IMR-90 (cell line): Measurements from ENCODE around the gene COL4A2. TPM values are rescaled to one million over a fixed set of nuclear protein-coding genes. Genes with fewer than 3 reads are reported as not detected.

ENCODE experiments used
- ATAC-seq: fragments of 200-7000 bp; cut with Tn5 transposase; 2 replicates; pipeline ENCODE4 v1.9.1; 2020; ENCODE audit warnings: low read depth, mild to moderate bottlenecking, moderate library complexity
- BruUV-seq: library from RNA; stranded (reverse); fragments of 400-500 nt; replicated peaks from 2 replicates; lab custom pipeline; 2021; lab: Mats Ljungman, UMichigan
- CTCF ChIA-PET: fragments of 300-600 bp; formaldehyde crosslinking; extraction: SDS; loops from one replicate; lab custom pipeline; 2021; ENCODE audit warnings: antibody characterized with exemption; lab: Yijun Ruan, JAX
- POLR2A ChIA-PET: fragments of 300-600 bp; sonication (Branson Sonifier 250); formaldehyde crosslinking; loops from one replicate; lab custom pipeline; 2022; ENCODE audit warnings: antibody characterized with exemption; ENCODE audit not compliant: unreplicated experiment; lab: Charles Lee
- DNase-seq: peaks from one replicate; pipeline ENCODE4 v3.0.0; 2013
- H2AFZ ChIP-seq: replicated peaks from 2 replicates; pipeline ENCODE3; 2013; ENCODE audit warnings: low read length, mild to moderate bottlenecking; ENCODE audit not compliant: poor library complexity
- H2AK5ac ChIP-seq: 2 replicates; pipeline ENCODE4 v1.6.1; 2013; ENCODE audit warnings: low read depth, low read length, inconsistent platforms
- H2AK9ac ChIP-seq: replicated peaks from 2 replicates; pipeline ENCODE3; 2013; ENCODE audit warnings: mild to moderate bottlenecking, low read depth, low read length, moderate library complexity; ENCODE audit not compliant: poor library complexity
- H2BK120ac ChIP-seq: 2 replicates; pipeline ENCODE4 v1.6.1; 2013; ENCODE audit warnings: low read depth, low read length, inconsistent platforms
- H2BK15ac ChIP-seq: 3 replicates; pipeline ENCODE4 v1.6.1; 2013; ENCODE audit warnings: low read depth, low read length, inconsistent platforms
- H2BK20ac ChIP-seq: 2 replicates; pipeline ENCODE4 v1.6.1; 2013; ENCODE audit warnings: low read depth, mild to moderate bottlenecking, inconsistent platforms, low read length, moderate library complexity
- H2BK5ac ChIP-seq: 2 replicates; pipeline ENCODE4 v1.6.1; 2013; ENCODE audit warnings: mild to moderate bottlenecking, low read depth, low read length, inconsistent platforms; ENCODE audit not compliant: poor library complexity, severe bottlenecking
- H3K14ac ChIP-seq: replicated peaks from 2 replicates; pipeline ENCODE4 v1.6.1; 2013; ENCODE audit warnings: low read depth, low read length, inconsistent platforms
- H3K18ac ChIP-seq: 2 replicates; pipeline ENCODE4 v1.6.1; 2013; ENCODE audit warnings: low read depth, low read length, control low read depth
- H3K23ac ChIP-seq: 2 replicates; pipeline ENCODE4 v1.6.1; 2013; ENCODE audit warnings: low read depth, low read length, inconsistent platforms
- H3K27ac ChIP-seq: 2 replicates; pipeline ENCODE4 v1.5.1; 2013; ENCODE audit warnings: mild to moderate bottlenecking, control low read depth, low read length; ENCODE audit not compliant: insufficient read depth
- H3K27me3 ChIP-seq: 2 replicates; pipeline ENCODE4 v1.6.1; 2013; ENCODE audit warnings: low read length; ENCODE audit not compliant: control insufficient read depth, insufficient read depth
- H3K36me3 ChIP-seq: 2 replicates; pipeline ENCODE4 v1.6.1; 2013; ENCODE audit warnings: low read length, mixed read lengths; ENCODE audit not compliant: control insufficient read depth, insufficient read depth
- H3K4ac ChIP-seq: 2 replicates; pipeline ENCODE4 v1.6.1; 2013; ENCODE audit warnings: low read depth, low read length, inconsistent platforms
- H3K4me1 ChIP-seq: 2 replicates; pipeline ENCODE4 v1.6.1; 2013; ENCODE audit warnings: low read length, mixed read lengths; ENCODE audit not compliant: control insufficient read depth, insufficient read depth
- H3K4me2 ChIP-seq: 2 replicates; pipeline ENCODE4 v1.6.1; 2013; ENCODE audit warnings: low read depth, mild to moderate bottlenecking, control low read depth, low read length, moderate library complexity
- H3K4me3 ChIP-seq: 2 replicates; pipeline ENCODE4 v1.5.1; 2013; ENCODE audit warnings: low read depth, mild to moderate bottlenecking, control low read depth, low read length, moderate library complexity; ENCODE audit not compliant: insufficient read depth
- H3K56ac ChIP-seq: 2 replicates; pipeline ENCODE4 v1.6.1; 2013; ENCODE audit warnings: low read length, inconsistent platforms; ENCODE audit not compliant: insufficient read depth; ENCODE audit errors: extremely low read depth
- H3K79me1 ChIP-seq, 2 experiments: 2 replicates each; pipeline ENCODE4 v1.6.1; 2013; ENCODE audit warnings: low read length in 2 of 2, inconsistent platforms in 1 of 2, low read depth in 1 of 2
- H3K9ac ChIP-seq: 2 replicates; pipeline ENCODE4 v1.6.1; 2013; ENCODE audit warnings: low read depth, low read length, control low read depth
- H3K9me1 ChIP-seq: 2 replicates; pipeline ENCODE4 v1.6.1; 2013; ENCODE audit warnings: low read length, inconsistent platforms; ENCODE audit not compliant: insufficient read depth
- H3K9me3 ChIP-seq: 2 replicates; pipeline ENCODE4 v1.6.1; 2013; ENCODE audit warnings: low read length; ENCODE audit not compliant: control insufficient read depth, insufficient read depth
- H4K20me1 ChIP-seq: 2 replicates; pipeline ENCODE4 v1.6.1; 2013; ENCODE audit warnings: low read length, inconsistent platforms; ENCODE audit not compliant: insufficient read depth
- H4K5ac ChIP-seq: 2 replicates; pipeline ENCODE4 v1.6.1; 2013; ENCODE audit warnings: mild to moderate bottlenecking, low read depth, low read length, control low read depth
- H4K8ac ChIP-seq, 2 experiments: 2 replicates each; pipeline ENCODE4 v1.6.1; 2013; ENCODE audit warnings: low read depth in 2 of 2, low read length in 2 of 2, control low read depth in 1 of 2, inconsistent platforms in 1 of 2
- H4K91ac ChIP-seq: 2 replicates; pipeline ENCODE4 v1.6.1; 2013; ENCODE audit warnings: low read depth, low read length, inconsistent platforms; ENCODE audit not compliant: insufficient read depth
- BHLHE40 ChIP-seq: fragments of 150-350 bp; IDR thresholded peaks from 2 replicates; pipeline ENCODE4 v1.6.1; 2016; ENCODE audit warnings: mild to moderate bottlenecking, low read depth, low read length
- CEBPB ChIP-seq: IDR thresholded peaks from 2 replicates; pipeline ENCODE4 v1.6.1; 2012; ENCODE audit warnings: low read depth, low read length, improper control_type of control experiment
- CHD1 ChIP-seq: IDR thresholded peaks from 2 replicates; pipeline ENCODE4 v1.6.1; 2012; ENCODE audit warnings: low read depth, low read length, improper control_type of control experiment
- MAFK ChIP-seq: IDR thresholded peaks from 2 replicates; pipeline ENCODE4 v1.6.1; 2012; ENCODE audit warnings: low read depth, low read length, improper control_type of control experiment
- RCOR1 ChIP-seq: IDR thresholded peaks from 2 replicates; pipeline ENCODE4 v1.6.1; 2012; ENCODE audit warnings: mild to moderate bottlenecking, low read length, improper control_type of control experiment; ENCODE audit not compliant: insufficient replicate concordance
- WGBS, 2 experiments: methylation state at CpG; one replicate each; pipeline versions ENCODE4 v1.1.5 to v1.1.7; 2013; ENCODE audit warnings: missing lambda C conversion rate in 2 of 2; ENCODE audit not compliant: insufficient read length in 1 of 2; ENCODE audit errors: extremely low coverage in 2 of 2; 5-methylcytosine and 5-hydroxymethylcytosine counted together
- dilution Hi-C: fragments of 300-500 bp; cut with HindIII; formaldehyde crosslinking; loops from one replicate; pipeline ENCODE4 v1.14.3; 2018; ENCODE audit warnings: low sequenced_read_pairs; ENCODE audit not compliant: unreplicated experiment
- in situ Hi-C: fragments of 300-500 bp; cut with MboI; formaldehyde crosslinking; loops from 3 replicates; pipeline ENCODE4 v1.14.3; 2019; ENCODE audit warnings: low sequenced_read_pairs, inconsistent platforms, mixed read lengths
- intact Hi-C: fragments of 100-400 bp; cut with micrococcal nuclease; formaldehyde crosslinking; loops from 2 replicates; pipeline ENCODE4 v1.10.0; 2022
- polyA plus RNA-seq, 3 experiments: library from polyadenylated mRNA; depleted of rRNA; stranded (reverse); fragments of >200 nt; gene quantifications; 2 replicates each; pipeline ENCODE4 v1.2.3, GENCODE V29; 2012; ENCODE audit warnings: low replicate concordance in 1 of 3
- total RNA-seq: library from RNA; depleted of rRNA; stranded (reverse); fragments of >200 nt; gene quantifications from 2 replicates; pipeline ENCODE4 v1.2.3, GENCODE V29; 2012

COL4A2 gene
- total and polyA plus RNA-seq, 2 of the 4 experiments (the other 2 are of a cell fraction) = 90.7 to 457 TPM

- WGBS, 2 experiments = 89% methylated on average over 3 of the region's 12 CpGs; no CpG with 5 or more reads in 1 of the 2 experiments
- peak overlapping the region; percentile 98 for H2BK20ac ChIP-seq
- H3K4me3 ChIP-seq = no peak overlapping the region
- dilution Hi-C loops = no loop called here
- H2BK15ac ChIP-seq = peak overlapping the region; percentile 61; the same call in 2 of the 3 replicates
- peak overlapping the region; percentile 71 for H3K27ac ChIP-seq
- TF ChIP-seq CEBPB = no peak
- TF ChIP-seq RCOR1 = no peak
- TF ChIP-seq CHD1 = no peak
- no peak for TF ChIP-seq MAFK
- TF ChIP-seq BHLHE40 = no peak
- in situ Hi-C loops = no loop called here
- no TSS peak for BruUV-seq
- no peak overlapping the region for H2AK9ac ChIP-seq
- H3K4me2 ChIP-seq = no peak overlapping the region
- H4K8ac ChIP-seq = peak overlapping the region; percentile 76 to 84
- no peak for DNase-seq
- H2AK5ac ChIP-seq = peak overlapping the region; percentile 100
- no peak overlapping the region for H2AFZ ChIP-seq
- H3K18ac ChIP-seq = peak overlapping the region; percentile 65
- H4K91ac ChIP-seq = peak overlapping the region; percentile 96
- peak overlapping the region; percentile 99 for H2BK5ac ChIP-seq
- peaks cover 45% of the 10 kb centered on the region for H3K4me1 ChIP-seq
- H4K20me1 ChIP-seq = peaks cover 5% of the 10 kb centered on the region
- peak overlapping the region; percentile 2; the same call in 1 of the 2 replicates for H3K9ac ChIP-seq
- H2BK120ac ChIP-seq = peak overlapping the region; percentile 93
- no peak for ATAC-seq
- peak overlapping the region; percentile 51; the same call in 1 of the 2 replicates for H3K56ac ChIP-seq
- no peaks in the 10 kb centered on the region for H3K27me3 ChIP-seq
- H3K9me3 ChIP-seq = no peaks in the 10 kb centered on the region
- peak overlapping the region; percentile 96 for H3K14ac ChIP-seq
- H3K4ac ChIP-seq = peak overlapping the region; percentile 93
- H3K36me3 ChIP-seq = peaks cover 30% of the 10 kb centered on the region
- H3K23ac ChIP-seq = peak overlapping the region; percentile 95; the same call in 1 of the 2 replicates
- intact Hi-C loops = loop anchor here (5.0 kb wide), 1 partner anchor 69 kb away; no protein-coding TSS in a partner anchor
- peaks cover 49% of the 10 kb centered on the region for H3K9me1 ChIP-seq
- POLR2A ChIA-PET = interaction anchor here (1.4 kb wide), 1 partner anchor 99 kb away, joined by 3 read pairs; no protein-coding TSS in a partner anchor
- peak overlapping the region; percentile 46 for H4K5ac ChIP-seq
- CTCF ChIA-PET = interaction anchor here (0.7 to 1.3 kb wide), 6 partner anchors 13 to 189 kb away, joined by 3 read pairs; no protein-coding TSS in a partner anchor
- H3K79me1 ChIP-seq = peaks cover 65 to 93% of the 10 kb centered on the region in 2 experiments
Measured at GRCh38 chr13:110410936-110411687, 104.0 kb downstream of the COL4A2 start.
